Measurements from ENCODE around the gene KLHDC8A. TPM values are rescaled to one million over a fixed set of nuclear protein-coding genes. Genes with fewer than 3 reads are reported as not detected.
"Not testable (repeated sequence)": the region's sequence is repeated elsewhere in the genome, so short reads cannot be mapped to it uniquely, and the experiment has no call there.

Gene KLHDC8A
- total RNA-seq, 1 donor from 2014 or later: not detected

- DNase-seq (ENCODE audit: low spot score): no peak
- no peak for ATAC-seq
These were observed 16.5 kb upstream of the KLHDC8A start for GRCh38 chr1:205373022-205373797.

- DNase-seq (ENCODE audit: low spot score) (no peak), ATAC-seq (no peak)
These were observed 15.3 kb upstream of the KLHDC8A start for GRCh38 chr1:205371871-205372660.

GRCh38 chr1:205370780-205371179, 14.1 kb upstream of the KLHDC8A start:
- no peak for DNase-seq (ENCODE audit: low spot score)
- ATAC-seq: peak; percentile 55

GRCh38 chr1:205369701-205370123, 13.0 kb upstream of the KLHDC8A start:
- ATAC-seq (peak; percentile 53), DNase-seq (ENCODE audit: low spot score) (no peak)

GRCh38 chr1:205368478-205368877, 11.8 kb upstream of the KLHDC8A start:
- DNase-seq (ENCODE audit: low spot score) (no peak), ATAC-seq (no peak)

- ATAC-seq (peak; percentile 43), DNase-seq (ENCODE audit: low spot score) (no peak)
These were observed 9.3 kb upstream of the KLHDC8A start for GRCh38 chr1:205365945-205366463.

GRCh38 chr1:205365086-205365485, 8.4 kb upstream of the KLHDC8A start:
- not testable (repeated sequence) for DNase-seq (ENCODE audit: low spot score); ATAC-seq

- ATAC-seq (peak; percentile 31), DNase-seq (ENCODE audit: low spot score) (no peak)
These were observed 4.2 kb upstream of the KLHDC8A start for GRCh38 chr1:205360891-205361290.

GRCh38 chr1:205359771-205360565, 3.2 kb upstream of the KLHDC8A start:
- no peak for ATAC-seq
- DNase-seq (ENCODE audit: low spot score): no peak

- ATAC-seq: no peak
These were observed 1.9 kb upstream of the KLHDC8A start for GRCh38 chr1:205358579-205358978.

GRCh38 chr1:205357567-205357966, 845 bp upstream of the KLHDC8A start:
- no peak for DNase-seq (ENCODE audit: low spot score)
- no peak for ATAC-seq

More at GRCh38 chr1:205358579-205358978, 1.9 kb upstream of the KLHDC8A start:
- no peak for DNase-seq (ENCODE audit: low spot score)

GRCh38 chr1:205355075-205355453, 1.7 kb downstream of the KLHDC8A start:
- no peak for ATAC-seq
- DNase-seq (ENCODE audit: low spot score): no peak

GRCh38 chr1:205354259-205355074, 2.3 kb downstream of the KLHDC8A start:
- peak; percentile 90 for ATAC-seq
- peak; percentile 52 for DNase-seq (ENCODE audit: low spot score)

- no peak for ATAC-seq
- DNase-seq (ENCODE audit: low spot score): no peak
These were observed 3.1 kb downstream of the KLHDC8A start for GRCh38 chr1:205353612-205354011.

- ATAC-seq (no peak), DNase-seq (ENCODE audit: low spot score) (no peak)
These were observed 3.5 kb downstream of the KLHDC8A start for GRCh38 chr1:205353191-205353590.

GRCh38 chr1:205351984-205352713, 4.6 kb downstream of the KLHDC8A start:
- DNase-seq (ENCODE audit: low spot score): no peak
- no peak for ATAC-seq

GRCh38 chr1:205350691-205351141, 6.0 kb downstream of the KLHDC8A start:
- ATAC-seq (no peak), DNase-seq (ENCODE audit: low spot score) (no peak)

GRCh38 chr1:205350124-205350523, 6.6 kb downstream of the KLHDC8A start:
- no peak for ATAC-seq
- DNase-seq (ENCODE audit: low spot score): no peak

Measured in left lobe of liver (tissue), 2 donors.